HPDE6-E6E7 (cell line): ENCODE results near the gene GBA2.

ENCODE experiments used
- DNase-seq: peaks from one replicate; pipeline ENCODE4 v3.0.0; 2011; ENCODE audit warnings: missing footprints; ENCODE audit errors: extremely low spot score

GBA2 gene

GRCh38 chr9:35766997-35767396 is 18.0 kb upstream of the GBA2 start:
- DNase-seq = no peak

- no peak for DNase-seq
Observed at GRCh38 chr9:35763803-35764202, 14.8 kb upstream of the GBA2 start.

GRCh38 chr9:35763181-35763580 is 14.2 kb upstream of the GBA2 start:
- DNase-seq = no peak

- DNase-seq = no peak
Observed at GRCh38 chr9:35760651-35761050, 11.6 kb upstream of the GBA2 start.

GRCh38 chr9:35759795-35760194 is 10.8 kb upstream of the GBA2 start:
- DNase-seq = no peak

GRCh38 chr9:35758475-35759050 is 9.5 kb upstream of the GBA2 start:
- DNase-seq = no peak

- DNase-seq = no peak
Observed at GRCh38 chr9:35757892-35758275, 8.9 kb upstream of the GBA2 start.

- DNase-seq = no peak
Observed at GRCh38 chr9:35757226-35757891, 8.3 kb upstream of the GBA2 start.

GRCh38 chr9:35756275-35757225 is 7.5 kb upstream of the GBA2 start:
- no peak for DNase-seq

- DNase-seq = no peak
Observed at GRCh38 chr9:35755071-35755470, 6.0 kb upstream of the GBA2 start.

GRCh38 chr9:35754264-35754663 is 5.2 kb upstream of the GBA2 start, which contains the start of gene MSMP:
MSMP (minus strand) TSS chr9:35754276; CDS start chr9:35754129, 147 bp downstream.
- DNase-seq = no peak

- no peak for DNase-seq
Observed at GRCh38 chr9:35753466-35753865, 4.4 kb upstream of the GBA2 start.

- no peak for DNase-seq
Observed at GRCh38 chr9:35750256-35750531, 1.2 kb upstream of the GBA2 start.

GRCh38 chr9:35749515-35750255 is 657 bp upstream of the GBA2 start:
- no peak for DNase-seq

- DNase-seq = no peak
Observed at GRCh38 chr9:35748242-35748857, 678 bp downstream of the GBA2 start.

- no peak for DNase-seq
Observed at GRCh38 chr9:35746583-35746982, 2.4 kb downstream of the GBA2 start.

- no peak for DNase-seq
Observed at GRCh38 chr9:35745569-35745968, 3.5 kb downstream of the GBA2 start.

GRCh38 chr9:35743880-35744518 is 5.0 kb downstream of the GBA2 start:
- DNase-seq = no peak

- no peak for DNase-seq
Observed at GRCh38 chr9:35743452-35743851, 5.6 kb downstream of the GBA2 start.

GRCh38 chr9:35741740-35742139 is 7.3 kb downstream of the GBA2 start:
- DNase-seq = no peak

- DNase-seq = no peak
Observed at GRCh38 chr9:35740243-35740642, 8.8 kb downstream of the GBA2 start.
